Osteocyte (in vitro differentiated cells): ENCODE results near the gene HAPSTR1. TPM values are rescaled to one million over a fixed set of nuclear protein-coding genes. Genes with fewer than 3 reads are reported as not detected.

ENCODE experiments used
- DNase-seq: peaks from one replicate; pipeline ENCODE4 v3.0.0; 2021; ENCODE audit warnings: mixed read lengths; ENCODE audit not compliant: unreplicated experiment; ENCODE audit errors: extremely low spot score
- H3K27ac Mint-ChIP-seq: one replicate; pipeline ENCODE4 v1.8.0; 2021; ENCODE audit warnings: mild to moderate bottlenecking, mixed read lengths; ENCODE audit not compliant: unreplicated experiment
- H3K27me3 Mint-ChIP-seq: one replicate; pipeline ENCODE4 v1.8.0; 2021; ENCODE audit warnings: mixed read lengths; ENCODE audit not compliant: unreplicated experiment
- H3K36me3 Mint-ChIP-seq: one replicate; pipeline ENCODE4 v1.8.0; 2021; ENCODE audit warnings: mixed read lengths; ENCODE audit not compliant: unreplicated experiment
- H3K4me1 Mint-ChIP-seq: one replicate; pipeline ENCODE4 v1.8.0; 2021; ENCODE audit warnings: mixed read lengths; ENCODE audit not compliant: unreplicated experiment
- H3K4me3 Mint-ChIP-seq: one replicate; pipeline ENCODE4 v1.8.0; 2021; ENCODE audit warnings: mild to moderate bottlenecking, moderate library complexity, mixed read lengths; ENCODE audit not compliant: unreplicated experiment
- H3K9me3 Mint-ChIP-seq: one replicate; pipeline ENCODE4 v1.8.0; 2021; ENCODE audit warnings: mixed read lengths; ENCODE audit not compliant: unreplicated experiment
- CTCF ChIP-seq: fragments of 200-600 bp; sonication (generic); IDR thresholded peaks from 2 replicates; pipeline ENCODE4 v1.5.0; 2021; ENCODE audit warnings: antibody characterized with exemption, mild to moderate bottlenecking, moderate library complexity
- total RNA-seq: library from RNA; stranded (reverse); gene quantifications from 2 replicates; pipeline ENCODE4 v1.2.1, GENCODE V29; 2021

HAPSTR1 gene
- total RNA-seq, 1 donor from 2014 or later: 73.4 TPM

GRCh38 chr16:9091867-9092281 is 430 bp downstream of the HAPSTR1 start:
- H3K4me1 Mint-ChIP-seq: peaks cover 42% of the 10 kb centered on the region
- no peak for TF ChIP-seq CTCF
- DNase-seq: peak; percentile 86
- peak overlapping the region; percentile 63 for H3K4me3 Mint-ChIP-seq
- no peak overlapping the region for H3K27ac Mint-ChIP-seq
- no peaks in the 10 kb centered on the region for H3K9me3 Mint-ChIP-seq
- no peaks in the 10 kb centered on the region for H3K27me3 Mint-ChIP-seq
- peaks cover 16% of the 10 kb centered on the region for H3K36me3 Mint-ChIP-seq

DNA sequence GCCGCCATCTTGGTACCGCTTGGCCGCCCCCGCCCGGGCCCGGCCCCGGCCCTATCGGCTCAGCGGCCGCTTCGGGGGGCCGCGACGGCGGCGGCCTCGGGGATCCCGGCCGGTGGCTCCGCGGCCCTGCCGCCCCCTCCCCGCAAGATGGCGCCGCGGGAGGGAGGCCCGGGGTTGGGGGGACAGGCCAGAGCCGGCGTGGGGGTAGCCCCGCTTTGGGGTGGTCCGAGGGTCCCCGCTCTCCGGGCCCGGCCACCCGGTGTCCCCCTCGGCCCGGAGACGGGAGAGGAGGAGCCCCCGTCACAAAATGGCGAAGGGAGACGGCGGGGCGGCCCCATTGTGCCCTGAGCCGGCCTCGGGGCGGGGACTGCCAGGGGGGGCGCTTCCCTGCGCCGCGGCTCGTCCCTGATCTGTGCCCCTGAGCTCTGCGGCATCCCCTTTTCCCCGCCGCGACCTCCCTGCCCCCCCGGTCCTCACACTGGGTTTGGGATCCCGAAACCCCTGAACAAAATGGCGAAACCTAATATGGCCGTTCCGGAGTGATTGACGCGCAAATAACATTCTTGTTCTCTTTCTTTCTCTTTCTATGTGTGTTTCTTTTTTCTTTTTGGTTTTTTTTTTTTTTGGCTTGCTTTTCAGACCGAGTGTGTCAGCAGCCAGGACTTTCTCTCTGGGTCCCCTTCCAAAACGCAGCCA is 986 bp downstream of the HAPSTR1 start:
- no peak for DNase-seq
- H3K4me3 Mint-ChIP-seq: peak overlapping the region; percentile 99
- no peaks in the 10 kb centered on the region for H3K9me3 Mint-ChIP-seq

DNA sequence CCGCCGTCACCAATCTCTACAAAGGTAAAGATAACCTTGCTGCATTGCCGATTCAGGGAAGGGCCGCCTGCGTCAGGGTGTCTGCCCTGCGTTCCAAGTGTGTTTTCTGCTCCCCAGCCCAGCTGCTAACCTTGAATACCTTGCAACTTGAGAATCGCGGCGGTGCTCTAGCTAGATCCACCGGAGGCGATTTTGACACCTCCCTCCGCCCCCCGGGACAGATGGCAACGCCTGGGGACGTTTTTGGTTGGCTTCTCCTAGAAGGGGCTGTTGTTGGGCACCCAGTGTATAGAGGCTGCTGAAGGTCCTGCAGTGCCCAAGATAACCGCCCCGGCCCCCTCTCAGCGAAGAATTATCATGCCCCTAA is 1.5 kb downstream of the HAPSTR1 start:
- Mint-ChIP-seq H3K9me3 (no peaks in the 10 kb centered on the region), H3K4me1 (peaks cover 47% of the 10 kb centered on the region), H3K36me3 (peaks cover 16% of the 10 kb centered on the region), H3K27me3 (no peaks in the 10 kb centered on the region), H3K4me3 (peak overlapping the region; percentile 99), H3K27ac (peak overlapping the region; percentile 96)
- TF ChIP-seq CTCF: no peak
- DNase-seq: no peak

More for the DNA sequence above, 986 bp downstream of the HAPSTR1 start:
- Mint-ChIP-seq H3K27ac (peak overlapping the region; percentile 96), H3K27me3 (no peaks in the 10 kb centered on the region), H3K4me1 (peaks cover 42% of the 10 kb centered on the region), H3K36me3 (peaks cover 16% of the 10 kb centered on the region)
- TF ChIP-seq CTCF: peak; percentile 27

DNA sequence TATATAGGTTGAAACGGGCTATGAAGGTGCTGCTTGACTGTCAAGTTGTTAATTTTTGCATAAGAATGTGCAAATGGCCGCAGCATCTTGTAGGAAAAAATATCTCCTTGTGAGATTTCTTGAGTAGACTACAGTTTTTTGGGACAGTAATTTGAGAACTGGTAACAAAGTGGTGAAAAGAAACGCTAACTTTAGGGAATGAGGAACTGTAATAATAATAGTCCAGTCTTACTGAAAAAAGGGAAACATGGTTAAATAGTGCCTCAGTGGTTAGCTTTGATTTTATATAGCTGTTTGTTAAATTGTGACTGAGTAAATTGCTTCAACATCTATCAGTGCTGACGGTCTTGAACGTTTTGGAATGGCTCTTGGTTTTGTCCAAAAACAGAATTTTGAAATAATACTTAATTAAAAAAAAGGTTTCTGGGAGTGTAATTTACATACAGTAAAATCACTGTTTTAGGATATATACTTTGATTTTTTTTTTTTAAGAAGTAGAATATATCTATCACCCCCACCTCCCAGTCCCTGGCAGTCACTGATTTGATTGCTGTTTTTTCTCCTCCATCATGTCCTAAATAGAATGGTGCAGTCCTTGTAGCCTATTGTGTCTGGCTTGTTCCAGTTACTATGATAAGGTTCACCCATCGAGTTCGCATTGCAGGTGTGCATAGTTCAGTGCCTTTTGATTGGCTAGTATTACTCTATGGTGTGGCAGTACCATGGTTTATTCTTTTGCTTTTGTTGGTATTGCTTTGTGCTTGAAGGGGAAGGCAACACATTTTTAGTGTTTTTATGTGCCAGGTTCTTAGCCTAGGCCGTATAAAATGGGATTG is 2.8 kb downstream of the HAPSTR1 start:
- Mint-ChIP-seq H3K4me3 (peak overlapping the region; percentile 99), H3K36me3 (peaks cover 16% of the 10 kb centered on the region), H3K9me3 (no peaks in the 10 kb centered on the region), H3K4me1 (peaks cover 60% of the 10 kb centered on the region), H3K27ac (peak overlapping the region; percentile 96), H3K27me3 (no peaks in the 10 kb centered on the region)
- DNase-seq: no peak
- no peak for TF ChIP-seq CTCF

GRCh38 chr16:9095171-9095570 is 3.7 kb downstream of the HAPSTR1 start:
- no peak for TF ChIP-seq CTCF
- Mint-ChIP-seq H3K9me3 (no peaks in the 10 kb centered on the region), H3K27ac (peak overlapping the region; percentile 41), H3K4me3 (peak overlapping the region; percentile 99), H3K4me1 (peaks cover 64% of the 10 kb centered on the region), H3K27me3 (no peaks in the 10 kb centered on the region), H3K36me3 (peaks cover 25% of the 10 kb centered on the region)
- no peak for DNase-seq
